Measurements from ENCODE around the gene DYNC1H1. TPM values are rescaled to one million over a fixed set of nuclear protein-coding genes. Genes with fewer than 3 reads are reported as not detected.
"Not testable (repeated sequence)": the region's sequence is repeated elsewhere in the genome, so short reads cannot be mapped to it uniquely, and the experiment has no call there.

Gene DYNC1H1
- total RNA-seq, 6 donors from 2014 or later: 352 to 556 (median 447) TPM

DNA sequence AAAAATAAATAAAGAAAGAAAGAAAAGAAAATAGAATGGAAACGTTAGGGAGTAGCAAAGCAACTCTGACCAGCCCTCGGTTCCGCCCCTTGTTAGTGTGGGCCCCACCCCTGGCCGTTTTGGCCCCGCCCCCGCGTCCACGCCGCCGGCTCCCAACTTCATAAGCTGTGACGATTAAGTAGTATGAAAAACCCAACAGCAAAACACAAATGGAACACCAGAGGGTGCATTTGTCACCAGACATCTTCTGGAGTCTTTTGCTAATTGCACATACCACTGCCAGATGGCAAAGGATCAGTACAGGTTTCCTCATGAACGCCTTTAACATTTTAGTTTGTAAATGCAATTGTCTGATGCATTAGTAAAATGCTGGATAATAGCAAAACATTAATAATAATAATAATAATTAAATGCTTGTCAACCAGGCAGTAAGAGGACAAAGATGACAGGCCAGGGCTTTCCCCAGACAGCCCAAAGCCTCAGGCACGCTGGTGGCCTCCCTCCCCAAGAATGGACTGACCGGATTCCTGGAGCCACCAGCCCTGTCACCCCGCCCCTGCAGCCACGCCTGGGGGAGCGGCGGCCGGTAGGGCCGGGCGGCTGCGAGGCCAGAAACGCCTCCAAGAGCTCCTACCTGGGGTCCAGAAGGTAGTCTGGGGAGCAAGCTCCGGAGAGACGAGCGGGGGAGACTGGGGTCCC is 98.9 kb downstream of the DYNC1H1 start:
- Histone ChIP-seq H3K27me3 (no peaks in the 10 kb centered on the region), H3K36me3 (no peaks in the 10 kb centered on the region), H3K4me3 (no peak overlapping the region), H3K9me3 (no peaks in the 10 kb centered on the region), H3K4me1 (peaks cover 4 to 16% (median 14%) of the 10 kb centered on the region in 4 donors), H3K27ac (peak overlapping the region in 3 of 4 donors; percentile 6 to 31 (median 23))
- ATAC-seq (ENCODE audit: low FRiP score in 2 of 2) (peak; percentile 93 to 96), DNase-seq (peak; percentile 87 to 99)
- 21 to 31% methylated on average over 26 of the region's 26 CpGs for WGBS, 2 donors
- TF ChIP-seq POLR2AphosphoS5 (IDR thresholded peaks at IDR 0.05): no peak
- TF ChIP-seq, protein P1, sequence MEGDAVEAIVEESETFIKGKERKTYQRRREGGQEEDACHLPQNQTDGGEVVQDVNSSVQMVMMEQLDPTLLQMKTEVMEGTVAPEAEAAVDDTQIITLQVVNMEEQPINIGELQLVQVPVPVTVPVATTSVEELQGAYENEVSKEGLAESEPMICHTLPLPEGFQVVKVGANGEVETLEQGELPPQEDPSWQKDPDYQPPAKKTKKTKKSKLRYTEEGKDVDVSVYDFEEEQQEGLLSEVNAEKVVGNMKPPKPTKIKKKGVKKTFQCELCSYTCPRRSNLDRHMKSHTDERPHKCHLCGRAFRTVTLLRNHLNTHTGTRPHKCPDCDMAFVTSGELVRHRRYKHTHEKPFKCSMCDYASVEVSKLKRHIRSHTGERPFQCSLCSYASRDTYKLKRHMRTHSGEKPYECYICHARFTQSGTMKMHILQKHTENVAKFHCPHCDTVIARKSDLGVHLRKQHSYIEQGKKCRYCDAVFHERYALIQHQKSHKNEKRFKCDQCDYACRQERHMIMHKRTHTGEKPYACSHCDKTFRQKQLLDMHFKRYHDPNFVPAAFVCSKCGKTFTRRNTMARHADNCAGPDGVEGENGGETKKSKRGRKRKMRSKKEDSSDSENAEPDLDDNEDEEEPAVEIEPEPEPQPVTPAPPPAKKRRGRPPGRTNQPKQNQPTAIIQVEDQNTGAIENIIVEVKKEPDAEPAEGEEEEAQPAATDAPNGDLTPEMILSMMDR (IDR thresholded peaks at IDR 0.05): peak; percentile 9 to 65 (median 31)

DNA sequence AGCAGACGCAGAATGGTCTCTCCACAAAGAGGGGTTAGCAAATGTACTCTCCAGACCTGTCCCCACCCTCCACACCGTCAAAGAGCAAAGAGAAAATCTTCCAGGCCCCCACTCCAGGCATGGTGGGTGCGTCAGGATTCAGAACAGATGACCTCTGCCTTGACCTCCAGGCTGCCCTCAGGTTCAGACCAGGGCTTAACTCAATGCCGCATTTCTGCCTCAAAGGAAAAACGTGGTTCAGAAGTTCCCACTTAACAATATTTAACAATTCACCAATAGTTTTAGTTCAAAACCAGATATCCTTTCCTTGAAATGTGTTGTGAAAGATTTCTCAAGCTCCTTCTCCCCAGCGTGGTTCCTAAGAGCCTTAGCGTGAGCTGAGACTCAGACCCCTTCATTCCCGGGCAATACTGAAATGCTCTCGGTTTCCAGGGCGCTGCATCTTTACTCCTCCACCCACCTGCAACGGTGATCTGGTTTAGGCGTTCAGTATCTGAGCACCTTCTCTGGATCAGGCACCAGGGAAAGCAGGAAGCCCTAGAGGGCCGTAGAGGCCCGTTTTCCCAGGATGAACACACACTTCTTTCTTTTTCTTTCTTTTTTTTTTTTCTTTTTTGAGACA is 99.5 kb downstream of the DYNC1H1 start:
- Histone ChIP-seq H3K4me3 (no peak overlapping the region), H3K9me3 (no peaks in the 10 kb centered on the region), H3K36me3 (no peaks in the 10 kb centered on the region), H3K4me1 (peaks cover 4 to 16% (median 14%) of the 10 kb centered on the region in 4 donors), H3K27me3 (no peaks in the 10 kb centered on the region), H3K27ac (peak overlapping the region in 3 of 4 donors; percentile 6 to 31 (median 23))
- TF ChIP-seq POLR2AphosphoS5 (IDR thresholded peaks at IDR 0.05) (no peak), POLR2A (IDR thresholded peaks at IDR 0.05) (no peak), EP300 (IDR thresholded peaks at IDR 0.05) (no peak)
- TF ChIP-seq, protein P1 (IDR thresholded peaks at IDR 0.05): no peak
- peak in 1 of 2 donors; percentile 11 for ATAC-seq (ENCODE audit: low FRiP score in 2 of 2)
- 71 to 75% methylated on average over 14 of the region's 14 CpGs for WGBS, 2 donors
- no peak for DNase-seq

DNA sequence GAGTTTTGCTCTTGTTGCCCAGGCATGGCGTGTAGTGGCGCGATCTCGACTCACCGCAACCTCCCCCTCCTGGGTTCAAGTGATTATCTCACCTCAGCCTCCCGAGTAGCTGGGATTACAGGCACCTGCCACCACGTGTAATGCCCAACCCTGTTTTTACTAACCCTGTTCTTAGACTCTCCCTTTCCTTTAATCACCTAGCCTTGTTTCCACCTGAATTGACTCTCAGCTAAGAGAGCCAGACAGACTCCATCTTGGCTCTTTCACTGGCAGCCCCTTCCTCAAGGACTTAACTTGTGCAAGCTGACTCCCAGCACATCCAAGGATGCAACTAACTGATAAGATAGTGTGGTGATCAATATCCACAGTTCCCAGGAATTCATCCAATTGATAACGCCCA is 100.2 kb downstream of the DYNC1H1 start:
- H3K36me3 ChIP-seq; H3K27ac ChIP-seq; H3K27me3 ChIP-seq; ATAC-seq (ENCODE audit: low FRiP score in 2 of 2); H3K9me3 ChIP-seq; DNase-seq; H3K4me3 ChIP-seq: not testable (repeated sequence)
- peaks cover 4 to 16% (median 14%) of the 10 kb centered on the region in 4 donors for H3K4me1 ChIP-seq
- 93 to 95% methylated on average over 8 of the region's 8 CpGs for WGBS, 2 donors

DNA sequence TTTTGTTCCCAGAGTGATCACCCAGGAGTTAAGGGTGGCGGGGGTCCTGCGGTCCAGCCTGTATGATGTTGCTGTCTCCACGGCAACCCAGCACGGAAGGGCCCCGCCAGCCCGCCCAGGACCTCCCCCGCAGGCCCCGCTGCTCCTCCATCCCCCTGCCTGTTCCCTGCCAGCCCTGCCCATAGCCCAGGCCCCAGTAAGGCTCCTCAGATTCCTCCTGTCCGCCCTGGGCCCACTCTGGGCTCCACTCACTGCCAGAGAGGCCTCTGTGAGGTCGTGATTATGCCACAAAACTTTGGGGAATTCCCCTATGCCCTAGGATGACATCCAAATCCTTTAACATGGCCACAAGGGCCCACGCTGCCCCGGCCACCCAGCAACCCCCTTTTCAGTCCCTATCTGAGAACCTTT is 101.7 kb downstream of the DYNC1H1 start:
- no peaks in the 10 kb centered on the region for H3K36me3 ChIP-seq
- WGBS, 2 donors: 93% methylated on average over 5 to 11 of the region's 12 CpGs
- TF ChIP-seq, protein P1 (IDR thresholded peaks at IDR 0.05): no peak
- no peak for TF ChIP-seq POLR2AphosphoS5 (IDR thresholded peaks at IDR 0.05)
- no peak for TF ChIP-seq POLR2A (IDR thresholded peaks at IDR 0.05)
- TF ChIP-seq EP300 (IDR thresholded peaks at IDR 0.05): no peak
- no peaks in the 10 kb centered on the region for H3K9me3 ChIP-seq
- H3K27me3 ChIP-seq: no peaks in the 10 kb centered on the region
- no peak overlapping the region for H3K4me3 ChIP-seq
- H3K27ac ChIP-seq: no peak overlapping the region
- peak in 1 of 2 donors; percentile 64 for DNase-seq
- peaks cover 4 to 16% (median 14%) of the 10 kb centered on the region in 4 donors for H3K4me1 ChIP-seq
- ATAC-seq (ENCODE audit: low FRiP score in 2 of 2): no peak

DNA sequence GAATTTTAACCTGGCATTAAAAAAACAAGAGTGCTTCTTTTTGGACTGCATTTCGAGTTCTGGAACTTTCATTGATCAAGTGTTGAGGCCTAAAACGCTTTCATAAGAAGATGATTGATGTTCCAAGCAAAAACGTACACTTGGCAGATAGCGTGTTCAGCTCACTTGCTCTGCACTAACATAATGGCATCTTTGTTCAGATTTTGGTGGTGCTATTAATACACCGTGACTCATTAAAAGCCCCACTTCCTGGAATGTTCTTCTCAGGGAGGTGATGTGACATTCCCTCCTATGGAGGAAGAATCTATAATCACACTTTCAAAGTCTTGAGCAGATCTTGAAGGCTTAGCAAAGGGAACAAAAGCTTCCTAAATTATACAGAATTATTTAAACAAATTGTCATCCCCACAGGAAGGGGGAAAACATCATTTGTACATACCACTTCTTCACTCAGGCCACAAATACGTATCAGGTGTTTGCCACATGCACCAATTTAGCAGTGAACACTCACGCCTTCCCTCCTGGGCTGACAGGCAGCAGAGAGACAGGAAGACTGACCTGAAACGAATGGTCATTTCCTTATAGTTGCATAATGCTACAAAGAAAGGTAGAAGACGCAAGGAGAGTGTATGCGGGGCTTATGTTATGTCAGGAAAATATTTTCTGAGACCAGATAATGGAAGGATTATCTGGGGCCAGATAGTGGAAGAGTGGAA is 107.1 kb downstream of the DYNC1H1 start:
- Histone ChIP-seq H3K36me3 (no peaks in the 10 kb centered on the region), H3K27me3 (no peaks in the 10 kb centered on the region), H3K27ac (no peak overlapping the region), H3K4me1 (no peaks in the 10 kb centered on the region), H3K9me3 (no peaks in the 10 kb centered on the region), H3K4me3 (no peak overlapping the region)
- TF ChIP-seq, protein P1 (IDR thresholded peaks at IDR 0.05): no peak
- TF ChIP-seq POLR2AphosphoS5 (IDR thresholded peaks at IDR 0.05) (no peak), EP300 (IDR thresholded peaks at IDR 0.05) (no peak), POLR2A (IDR thresholded peaks at IDR 0.05) (no peak)
- 64 to 65% methylated on average over 10 of the region's 10 CpGs for WGBS, 2 donors
- DNase-seq (no peak), ATAC-seq (ENCODE audit: low FRiP score in 2 of 2) (no peak)
